Neural progenitor cell (in vitro differentiated cells): ENCODE results near the gene FAM221A. TPM values are rescaled to one million over a fixed set of nuclear protein-coding genes. Genes with fewer than 3 reads are reported as not detected.
A peak's percentile ranks its signal among the peaks of the same experiment; 100 is the strongest.

ENCODE experiments used
- DNase-seq: peaks from one replicate; pipeline ENCODE4 v3.0.0-alpha.2; 2016; ENCODE audit warnings: low spot score
- H2AFZ ChIP-seq: fragments of 200-600 bp; sonication (generic); replicated peaks from 2 replicates; pipeline ENCODE4 v1.6.1; 2016; ENCODE audit warnings: antibody characterized with exemption
- H3F3A ChIP-seq: fragments of 200-600 bp; sonication (generic); 2 replicates; pipeline ENCODE4 v1.6.1; 2016; ENCODE audit warnings: antibody characterized with exemption, low read depth
- H3K27ac ChIP-seq: fragments of 200-600 bp; sonication (generic); 2 replicates; pipeline ENCODE4 v1.5.1; 2016; ENCODE audit warnings: mild to moderate bottlenecking
- H3K27me3 ChIP-seq: fragments of 200-600 bp; sonication (generic); 2 replicates; pipeline ENCODE4 v1.6.1; 2016; ENCODE audit warnings: mild to moderate bottlenecking, moderate library complexity
- H3K36me3 ChIP-seq: fragments of 200-600 bp; sonication (generic); 2 replicates; pipeline ENCODE4 v1.5.1; 2016
- H3K4me1 ChIP-seq: fragments of 200-600 bp; sonication (generic); 2 replicates; pipeline ENCODE4 v1.6.1; 2016; ENCODE audit warnings: mixed run types
- H3K4me2 ChIP-seq: fragments of 200-600 bp; sonication (generic); 2 replicates; pipeline ENCODE4 v1.6.1; 2016
- H3K4me3 ChIP-seq: fragments of 200-600 bp; sonication (generic); 2 replicates; pipeline ENCODE4 v1.5.1; 2016
- H3K79me2 ChIP-seq: fragments of 200-600 bp; sonication (generic); 2 replicates; pipeline ENCODE4 v1.6.1; 2016; ENCODE audit warnings: low read depth
- H3K9ac ChIP-seq: fragments of 200-600 bp; sonication (generic); 2 replicates; pipeline ENCODE4 v1.6.1; 2016
- H3K9me3 ChIP-seq: fragments of 200-600 bp; sonication (generic); 2 replicates; pipeline ENCODE4 v1.5.1; 2016; ENCODE audit warnings: low read depth
- H4K20me1 ChIP-seq: fragments of 200-600 bp; sonication (generic); 2 replicates; pipeline ENCODE4 v1.6.1; 2016; ENCODE audit warnings: low read depth
- H3K27ac Mint-ChIP-seq: 3 replicates; pipeline ENCODE4 v1.8.0; 2021; ENCODE audit warnings: mixed read lengths
- H3K27me3 Mint-ChIP-seq: 2 replicates; pipeline ENCODE4 v1.8.0; 2022; ENCODE audit warnings: low read depth, mild to moderate bottlenecking, inconsistent platforms, moderate library complexity, mixed read lengths; ENCODE audit not compliant: insufficient read depth
- H3K36me3 Mint-ChIP-seq: 3 replicates; pipeline ENCODE4 v1.8.0; 2021; ENCODE audit warnings: mixed read lengths
- H3K4me1 Mint-ChIP-seq: 3 replicates; pipeline ENCODE4 v1.8.0; 2021; ENCODE audit warnings: mixed read lengths
- H3K4me3 Mint-ChIP-seq: 3 replicates; pipeline ENCODE4 v1.8.0; 2021; ENCODE audit warnings: mild to moderate bottlenecking, moderate library complexity, mixed read lengths
- H3K9me3 Mint-ChIP-seq: 3 replicates; pipeline ENCODE4 v1.8.0; 2020; ENCODE audit warnings: mixed read lengths
- EZH2 ChIP-seq: fragments of 200-600 bp; sonication (generic); IDR thresholded peaks from 2 replicates; pipeline ENCODE4 v1.6.1; 2017; ENCODE audit warnings: antibody characterized with exemption, mild to moderate bottlenecking, moderate library complexity
- EZH2phosphoT487 ChIP-seq: fragments of 200-600 bp; sonication (generic); IDR thresholded peaks from 2 replicates; pipeline ENCODE4 v1.6.1; 2017; ENCODE audit warnings: antibody characterized with exemption
- total RNA-seq: library from RNA; depleted of rRNA; stranded (reverse); fragments of >200 nt; gene quantifications from 2 replicates; pipeline ENCODE4 v1.2.3, GENCODE V29; 2015; ENCODE audit warnings: low replicate concordance
- TF ChIP-seq, protein P1 (sequence below): fragments of 200-600 bp; sonication (generic); IDR thresholded peaks from 2 replicates; pipeline ENCODE4 v1.5.1; 2017; ENCODE audit warnings: antibody characterized with exemption, mild to moderate bottlenecking

FAM221A gene, protein sequence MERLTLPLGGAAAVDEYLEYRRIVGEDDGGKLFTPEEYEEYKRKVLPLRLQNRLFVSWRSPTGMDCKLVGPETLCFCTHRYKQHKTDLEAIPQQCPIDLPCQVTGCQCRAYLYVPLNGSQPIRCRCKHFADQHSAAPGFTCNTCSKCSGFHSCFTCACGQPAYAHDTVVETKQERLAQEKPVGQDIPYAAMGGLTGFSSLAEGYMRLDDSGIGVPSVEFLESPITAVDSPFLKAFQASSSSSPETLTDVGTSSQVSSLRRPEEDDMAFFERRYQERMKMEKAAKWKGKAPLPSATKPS
- total RNA-seq = 26.2 and 27.2 TPM in 2 replicates

DNA sequence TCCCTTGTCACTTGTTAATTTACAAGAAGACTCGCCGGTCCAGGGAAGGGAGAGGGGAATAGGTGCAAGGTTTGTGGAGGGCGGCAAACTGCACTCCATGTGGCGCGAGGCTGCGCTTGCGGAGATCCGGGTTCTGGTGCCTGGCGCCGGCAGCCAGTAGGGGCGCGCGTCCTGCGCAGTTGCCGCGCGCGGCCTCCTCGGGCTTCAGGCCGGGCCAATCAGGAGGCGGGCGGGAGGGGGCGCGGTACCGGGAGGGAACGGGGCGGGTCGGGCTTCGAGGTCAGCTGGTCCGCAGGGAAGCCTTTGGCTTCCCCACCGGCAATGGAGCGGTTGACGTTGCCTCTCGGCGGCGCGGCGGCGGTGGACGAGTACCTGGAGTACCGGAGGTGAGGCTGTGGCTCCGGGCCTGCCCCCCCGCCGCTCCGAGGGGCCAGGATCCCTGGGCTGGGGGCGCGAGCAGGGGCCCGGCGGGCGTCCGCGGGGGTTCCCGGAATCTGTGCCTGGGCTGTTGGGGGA, at the start of gene FAM221A:
TSS of gene FAM221A (plus strand) at position 302 of the 516 bp plus-strand sequence. CDS start at position 322, 20 bp downstream.
- Mint-ChIP-seq H3K27ac (peak within 1 kb of the TSS; percentile 74), H3K27me3 (peaks cover 3% of the 10 kb centered on the region), H3K4me3 (peak within 1 kb of the TSS; percentile 92), H3K36me3 (peaks cover 5% of the 10 kb centered on the region), H3K9me3 (no peaks in the 10 kb centered on the region), H3K4me1 (peaks cover 18% of the 10 kb centered on the region)
- TF ChIP-seq EZH2phosphoT487 = no peak
- no peak for TF ChIP-seq EZH2
- TF ChIP-seq, protein P1, sequence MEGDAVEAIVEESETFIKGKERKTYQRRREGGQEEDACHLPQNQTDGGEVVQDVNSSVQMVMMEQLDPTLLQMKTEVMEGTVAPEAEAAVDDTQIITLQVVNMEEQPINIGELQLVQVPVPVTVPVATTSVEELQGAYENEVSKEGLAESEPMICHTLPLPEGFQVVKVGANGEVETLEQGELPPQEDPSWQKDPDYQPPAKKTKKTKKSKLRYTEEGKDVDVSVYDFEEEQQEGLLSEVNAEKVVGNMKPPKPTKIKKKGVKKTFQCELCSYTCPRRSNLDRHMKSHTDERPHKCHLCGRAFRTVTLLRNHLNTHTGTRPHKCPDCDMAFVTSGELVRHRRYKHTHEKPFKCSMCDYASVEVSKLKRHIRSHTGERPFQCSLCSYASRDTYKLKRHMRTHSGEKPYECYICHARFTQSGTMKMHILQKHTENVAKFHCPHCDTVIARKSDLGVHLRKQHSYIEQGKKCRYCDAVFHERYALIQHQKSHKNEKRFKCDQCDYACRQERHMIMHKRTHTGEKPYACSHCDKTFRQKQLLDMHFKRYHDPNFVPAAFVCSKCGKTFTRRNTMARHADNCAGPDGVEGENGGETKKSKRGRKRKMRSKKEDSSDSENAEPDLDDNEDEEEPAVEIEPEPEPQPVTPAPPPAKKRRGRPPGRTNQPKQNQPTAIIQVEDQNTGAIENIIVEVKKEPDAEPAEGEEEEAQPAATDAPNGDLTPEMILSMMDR = peak; percentile 76
- Histone ChIP-seq H3K27ac (no peak within 1 kb of the TSS), H3K36me3 (no peaks in the 10 kb centered on the region), H3K9ac (no peak within 1 kb of the TSS), H3K79me2 (peaks cover 47% of the 10 kb centered on the region), H3K9me3 (no peaks in the 10 kb centered on the region), H3K4me2 (peak within 1 kb of the TSS; percentile 80), H3K4me1 (peaks cover 9% of the 10 kb centered on the region), H3K27me3 (peaks cover 13% of the 10 kb centered on the region), H4K20me1 (peaks cover 18% of the 10 kb centered on the region), H3F3A (peaks cover 9% of the 10 kb centered on the region), H2AFZ (peak within 1 kb of the TSS; percentile 89), H3K4me3 (peak within 1 kb of the TSS; percentile 60)
- peak; percentile 93 for DNase-seq

GRCh38 chr7:23633417-23633816, 46.6 kb upstream of the FAM221A start:
- H3K4me3 Mint-ChIP-seq = no peak overlapping the region

DNA sequence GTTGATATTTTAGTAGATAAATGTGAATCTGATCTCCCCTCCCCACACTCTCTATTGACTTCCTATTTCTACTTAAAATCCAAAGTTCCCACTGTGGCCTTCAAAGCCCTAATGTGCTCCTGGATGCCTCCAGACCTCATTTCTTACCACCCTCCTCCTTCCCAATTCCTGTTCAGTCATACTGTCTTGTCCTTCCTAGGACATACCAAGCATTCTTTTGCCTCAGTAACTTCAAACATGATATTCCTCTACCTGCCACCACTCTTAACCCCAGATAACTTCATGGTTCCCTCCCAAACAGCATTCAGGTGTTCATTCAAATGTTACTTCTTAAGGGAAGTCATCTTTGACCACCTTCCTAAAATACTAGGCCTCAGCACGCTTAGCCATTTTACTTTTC, 34.2 kb upstream of the FAM221A start:
- no peaks in the 10 kb centered on the region for H3K79me2 ChIP-seq
- H3K9me3 ChIP-seq = no peaks in the 10 kb centered on the region
- no peaks in the 10 kb centered on the region for H4K20me1 ChIP-seq
- H2AFZ ChIP-seq = no peak overlapping the region
- H3K4me3 ChIP-seq = no peak overlapping the region
- Mint-ChIP-seq H3K27ac (no peak overlapping the region), H3K9me3 (no peaks in the 10 kb centered on the region), H3K4me3 (no peak overlapping the region), H3K4me1 (no peaks in the 10 kb centered on the region), H3K36me3 (no peaks in the 10 kb centered on the region), H3K27me3 (peaks cover 4% of the 10 kb centered on the region)
- DNase-seq = no peak
- no peaks in the 10 kb centered on the region for H3F3A ChIP-seq
- H3K27me3 ChIP-seq = no peaks in the 10 kb centered on the region
- H3K36me3 ChIP-seq = no peaks in the 10 kb centered on the region
- H3K4me2 ChIP-seq = no peak overlapping the region
- H3K4me1 ChIP-seq = no peaks in the 10 kb centered on the region
- no peak overlapping the region for H3K27ac ChIP-seq
- TF ChIP-seq EZH2 = no peak
- TF ChIP-seq, protein P1 = no peak
- TF ChIP-seq EZH2phosphoT487 = no peak
- no peak overlapping the region for H3K9ac ChIP-seq

More at GRCh38 chr7:23633417-23633816, 46.6 kb upstream of the FAM221A start:
- Mint-ChIP-seq H3K27ac (no peak overlapping the region), H3K4me1 (no peaks in the 10 kb centered on the region), H3K9me3 (peaks cover 6% of the 10 kb centered on the region), H3K36me3 (peaks cover 3% of the 10 kb centered on the region), H3K27me3 (no peaks in the 10 kb centered on the region)
- no peak for TF ChIP-seq EZH2phosphoT487
- DNase-seq = no peak
- H3K36me3 ChIP-seq = no peaks in the 10 kb centered on the region
- no peak overlapping the region for H3K4me3 ChIP-seq
- no peak overlapping the region for H3K27ac ChIP-seq
- no peak overlapping the region for H3K4me2 ChIP-seq
- H3F3A ChIP-seq = no peaks in the 10 kb centered on the region
- no peaks in the 10 kb centered on the region for H4K20me1 ChIP-seq
- H3K9ac ChIP-seq = no peak overlapping the region
- H3K4me1 ChIP-seq = no peaks in the 10 kb centered on the region
- no peaks in the 10 kb centered on the region for H3K9me3 ChIP-seq
- no peaks in the 10 kb centered on the region for H3K27me3 ChIP-seq
- no peaks in the 10 kb centered on the region for H3K79me2 ChIP-seq
- H2AFZ ChIP-seq = no peak overlapping the region

GRCh38 chr7:23653942-23654341, 26.1 kb upstream of the FAM221A start:
- TF ChIP-seq EZH2 = no peak
- TF ChIP-seq, protein P1 = no peak
- TF ChIP-seq EZH2phosphoT487 = no peak
- Histone ChIP-seq H3K4me1 (peaks cover 8% of the 10 kb centered on the region), H3K4me2 (no peak overlapping the region), H3K36me3 (no peaks in the 10 kb centered on the region), H3F3A (no peaks in the 10 kb centered on the region), H2AFZ (no peak overlapping the region), H3K9ac (no peak overlapping the region), H3K27me3 (no peaks in the 10 kb centered on the region), H3K9me3 (no peaks in the 10 kb centered on the region), H3K27ac (no peak overlapping the region), H3K79me2 (no peaks in the 10 kb centered on the region), H3K4me3 (no peak overlapping the region), H4K20me1 (no peaks in the 10 kb centered on the region)
- H3K27me3 Mint-ChIP-seq = peaks cover 5% of the 10 kb centered on the region
- no peak for DNase-seq
- H3K4me1 Mint-ChIP-seq = no peaks in the 10 kb centered on the region
- no peak overlapping the region for H3K4me3 Mint-ChIP-seq
- H3K36me3 Mint-ChIP-seq = no peaks in the 10 kb centered on the region
- no peak overlapping the region for H3K27ac Mint-ChIP-seq
- peaks cover 23% of the 10 kb centered on the region for H3K9me3 Mint-ChIP-seq
